LNCaP clone FGC (cell line): ENCODE measurements around the gene PDIA5.
A peak's percentile ranks its signal among the peaks of the same experiment; 100 is the strongest.

Source experiments
- DNase-seq: peaks from one replicate; pipeline ENCODE4 v3.0.0-alpha.2; 2011; ENCODE audit warnings: low read depth
- H3K4me3 ChIP-seq: 2 replicates; pipeline ENCODE4 v1.5.1; 2011; ENCODE audit warnings: mild to moderate bottlenecking, low read depth, low read length, control low read depth
- TF ChIP-seq, protein P1 (sequence below): IDR thresholded peaks from 2 replicates; pipeline ENCODE4 v1.5.1; 2012; ENCODE audit warnings: mild to moderate bottlenecking; ENCODE audit not compliant: control insufficient read depth, insufficient read depth; ENCODE audit errors: extremely low read depth

Gene PDIA5

DNA sequence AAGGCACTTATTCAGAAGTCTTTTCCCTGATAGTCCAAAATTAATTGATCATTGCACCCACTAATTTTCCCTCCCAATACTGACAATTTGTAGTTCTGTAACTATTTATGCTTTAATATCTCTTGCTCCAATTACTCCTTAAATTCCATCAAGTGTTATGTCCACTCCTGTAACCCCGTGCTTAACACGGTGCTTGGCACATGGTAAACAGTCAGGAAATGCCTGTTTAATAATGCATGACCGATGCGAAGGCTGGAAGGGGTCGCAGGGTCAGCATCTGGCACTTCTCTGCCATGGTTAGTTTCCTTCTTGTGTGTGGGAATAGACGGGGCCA is 134.4 kb downstream of the PDIA5 start:
- no peak for DNase-seq
- H3K4me3 ChIP-seq, result peak overlapping the region; percentile 99
- TF ChIP-seq, protein P1, sequence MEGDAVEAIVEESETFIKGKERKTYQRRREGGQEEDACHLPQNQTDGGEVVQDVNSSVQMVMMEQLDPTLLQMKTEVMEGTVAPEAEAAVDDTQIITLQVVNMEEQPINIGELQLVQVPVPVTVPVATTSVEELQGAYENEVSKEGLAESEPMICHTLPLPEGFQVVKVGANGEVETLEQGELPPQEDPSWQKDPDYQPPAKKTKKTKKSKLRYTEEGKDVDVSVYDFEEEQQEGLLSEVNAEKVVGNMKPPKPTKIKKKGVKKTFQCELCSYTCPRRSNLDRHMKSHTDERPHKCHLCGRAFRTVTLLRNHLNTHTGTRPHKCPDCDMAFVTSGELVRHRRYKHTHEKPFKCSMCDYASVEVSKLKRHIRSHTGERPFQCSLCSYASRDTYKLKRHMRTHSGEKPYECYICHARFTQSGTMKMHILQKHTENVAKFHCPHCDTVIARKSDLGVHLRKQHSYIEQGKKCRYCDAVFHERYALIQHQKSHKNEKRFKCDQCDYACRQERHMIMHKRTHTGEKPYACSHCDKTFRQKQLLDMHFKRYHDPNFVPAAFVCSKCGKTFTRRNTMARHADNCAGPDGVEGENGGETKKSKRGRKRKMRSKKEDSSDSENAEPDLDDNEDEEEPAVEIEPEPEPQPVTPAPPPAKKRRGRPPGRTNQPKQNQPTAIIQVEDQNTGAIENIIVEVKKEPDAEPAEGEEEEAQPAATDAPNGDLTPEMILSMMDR, result no peak

DNA sequence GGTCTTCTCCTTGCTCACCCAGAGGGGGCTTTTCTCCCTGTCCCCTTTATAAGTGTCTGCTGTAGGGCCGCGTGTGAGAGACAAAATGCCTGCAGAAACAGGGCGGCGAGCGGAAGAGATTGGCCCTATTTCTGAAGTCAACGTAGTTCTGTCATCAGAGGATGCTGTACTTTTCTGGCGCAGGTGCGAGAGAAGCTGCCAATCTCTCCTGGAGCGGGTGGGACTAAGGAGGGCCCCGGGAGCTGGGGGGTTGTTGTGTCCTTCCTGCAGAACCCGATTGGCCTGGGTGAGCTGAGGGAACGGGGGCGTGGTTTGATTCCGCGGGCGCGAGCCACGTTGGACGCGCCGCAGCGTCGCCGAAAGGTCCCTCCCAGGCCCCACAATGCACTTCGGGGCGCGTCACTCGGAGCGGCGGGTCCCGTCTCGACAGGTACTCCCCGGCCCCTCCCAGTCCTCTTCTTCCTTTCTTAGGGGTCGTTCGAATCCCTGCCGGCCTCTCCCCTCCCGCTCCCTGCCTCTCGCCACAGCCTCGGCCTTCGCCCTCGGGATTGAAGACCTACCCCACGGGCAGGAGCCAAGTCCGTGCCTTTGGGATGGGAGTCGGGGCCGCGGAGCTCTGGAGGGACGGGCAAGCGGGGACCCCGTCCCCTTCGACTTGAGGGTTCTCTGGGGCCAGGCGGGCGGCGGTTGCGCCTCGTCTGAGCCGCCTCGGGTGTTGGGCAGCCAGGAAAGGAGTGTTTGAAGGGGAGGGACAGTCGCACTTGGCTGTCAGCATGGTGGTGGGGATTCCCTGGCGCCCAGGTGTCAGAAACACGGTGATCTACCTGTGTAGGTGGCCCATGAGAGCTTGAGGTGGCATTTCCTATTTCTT is 135.0 kb downstream of the PDIA5 start, which contains the start of gene SEC22A:
Gene SEC22A, plus strand, starts transcription at position 387 of the 871 bp plus-strand sequence. CDS start 7,275 bp downstream, outside the sequence.
- TF ChIP-seq, protein P1, result no peak
- peak; percentile 89 for DNase-seq
- H3K4me3 ChIP-seq, result peak within 1 kb of the TSS; percentile 99

DNA sequence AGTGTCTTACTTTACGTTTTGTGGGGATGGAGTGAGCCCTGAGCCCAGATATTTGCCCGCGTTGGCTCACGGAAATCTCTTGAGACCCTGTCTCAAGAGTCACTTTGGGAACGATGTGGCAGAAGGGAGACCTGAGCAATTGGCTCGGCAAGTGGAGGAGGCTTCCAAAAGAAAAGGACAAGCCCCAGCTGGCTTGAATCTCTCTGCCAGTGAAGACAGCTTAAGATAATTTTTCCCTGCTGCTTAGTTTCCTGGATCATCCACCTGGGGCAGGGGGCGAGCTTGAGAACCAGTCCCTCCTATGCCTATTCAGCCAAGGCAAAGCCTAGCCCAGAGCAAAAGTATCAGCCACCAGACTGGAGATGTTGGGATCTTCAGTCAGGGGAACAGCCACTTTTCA is 135.6 kb downstream of the PDIA5 start:
- H3K4me3 ChIP-seq, result peak overlapping the region; percentile 99
- DNase-seq, result no peak
- TF ChIP-seq, protein P1, result no peak
